ENCODE results near the gene NCEH1.
"Not testable (repeated sequence)": the region's sequence is repeated elsewhere in the genome, so short reads cannot be mapped to it uniquely, and the experiment has no call there.

NCEH1 gene

GRCh38 chr3:172710664-172711453 is at the start of gene NCEH1:
TSS of gene NCEH1 (minus strand) at chr3:172711067. CDS start at chr3:172710984, 83 bp downstream.
- H3K9me3 ChIP-seq (ENCODE audit: insufficient read depth, low read length) = no peaks in the 10 kb centered on the region
- no peak for TF ChIP-seq SUZ12 (IDR thresholded peaks at IDR 0.05; ENCODE audit: extremely low read depth, insufficient read depth, insufficient read length)
- no peaks in the 10 kb centered on the region for H3K4me1 ChIP-seq (ENCODE audit: insufficient read depth, insufficient read length)
- H3K4me3 ChIP-seq (ENCODE audit: insufficient read length, low read depth) = peak within 1 kb of the TSS; percentile 91
- H3K36me3 ChIP-seq (ENCODE audit: insufficient read depth, insufficient read length, low read length) = no peaks in the 10 kb centered on the region
- peak within 1 kb of the TSS; percentile 90 for H3K9ac ChIP-seq (ENCODE audit: insufficient read length, low read depth)
- peak; percentile 87 for DNase-seq (ENCODE audit: low read depth, low spot score)
- H3K27me3 ChIP-seq (ENCODE audit: insufficient read depth, insufficient read length) = no peaks in the 10 kb centered on the region

- not testable (repeated sequence) for H3K9me3 ChIP-seq (ENCODE audit: insufficient read depth, low read length); H3K9ac ChIP-seq (ENCODE audit: insufficient read length, low read depth); DNase-seq (ENCODE audit: low read depth, low spot score); H3K4me3 ChIP-seq (ENCODE audit: insufficient read length, low read depth); H3K27me3 ChIP-seq (ENCODE audit: insufficient read depth, insufficient read length); H3K4me1 ChIP-seq (ENCODE audit: insufficient read depth, insufficient read length)
- H3K36me3 ChIP-seq (ENCODE audit: insufficient read depth, insufficient read length, low read length) = peaks cover 95% of the 10 kb centered on the region
Observed at GRCh38 chr3:172760416-172760815, 49.5 kb upstream of the NCEH1 start.

- TF ChIP-seq YY1 (IDR thresholded peaks at IDR 0.05; ENCODE audit: insufficient read depth, insufficient read length) (no peak), ZNF274 (IDR thresholded peaks at IDR 0.05; ENCODE audit: low read depth, low read length) (no peak), SUZ12 (IDR thresholded peaks at IDR 0.05; ENCODE audit: extremely low read depth, insufficient read depth, insufficient read length) (no peak)
Observed at GRCh38 chr3:172753125-172753524, 42.3 kb upstream of the NCEH1 start.

GRCh38 chr3:172752651-172753050 is 41.8 kb upstream of the NCEH1 start:
- no peaks in the 10 kb centered on the region for H3K4me1 ChIP-seq (ENCODE audit: insufficient read depth, insufficient read length)
- peaks cover 53% of the 10 kb centered on the region for H3K36me3 ChIP-seq (ENCODE audit: insufficient read depth, insufficient read length, low read length)
- no peak for TF ChIP-seq ZNF274 (IDR thresholded peaks at IDR 0.05; ENCODE audit: low read depth, low read length)
- TF ChIP-seq SUZ12 (IDR thresholded peaks at IDR 0.05; ENCODE audit: extremely low read depth, insufficient read depth, insufficient read length) = no peak
- TF ChIP-seq YY1 (IDR thresholded peaks at IDR 0.05; ENCODE audit: insufficient read depth, insufficient read length) = no peak
- H3K9ac ChIP-seq (ENCODE audit: insufficient read length, low read depth) = no peak overlapping the region
- 0 out of 2 replicates have a peak, but pooled peaks cover 5% of the 10 kb centered on the region for H3K9me3 ChIP-seq (ENCODE audit: insufficient read depth, low read length)
- no peak overlapping the region for H3K4me3 ChIP-seq (ENCODE audit: insufficient read length, low read depth)
- DNase-seq (ENCODE audit: low read depth, low spot score) = no peak
- H3K27me3 ChIP-seq (ENCODE audit: insufficient read depth, insufficient read length) = no peaks in the 10 kb centered on the region

More at GRCh38 chr3:172753125-172753524, 42.3 kb upstream of the NCEH1 start:
- H3K27me3 ChIP-seq (ENCODE audit: insufficient read depth, insufficient read length) = no peaks in the 10 kb centered on the region
- H3K36me3 ChIP-seq (ENCODE audit: insufficient read depth, insufficient read length, low read length) = peaks cover 58% of the 10 kb centered on the region
- no peak for DNase-seq (ENCODE audit: low read depth, low spot score)
- H3K4me3 ChIP-seq (ENCODE audit: insufficient read length, low read depth) = no peak overlapping the region
- 0 out of 2 replicates have a peak, but pooled peaks cover 5% of the 10 kb centered on the region for H3K9me3 ChIP-seq (ENCODE audit: insufficient read depth, low read length)
- H3K4me1 ChIP-seq (ENCODE audit: insufficient read depth, insufficient read length) = no peaks in the 10 kb centered on the region
- H3K9ac ChIP-seq (ENCODE audit: insufficient read length, low read depth) = no peak overlapping the region

GRCh38 chr3:172751175-172751704 is 40.4 kb upstream of the NCEH1 start:
- peak overlapping the region; percentile 81 for H3K4me3 ChIP-seq (ENCODE audit: insufficient read length, low read depth)
- 0 out of 2 replicates have a peak, but pooled peaks cover 5% of the 10 kb centered on the region for H3K9me3 ChIP-seq (ENCODE audit: insufficient read depth, low read length)
- DNase-seq (ENCODE audit: low read depth, low spot score) = no peak
- no peaks in the 10 kb centered on the region for H3K27me3 ChIP-seq (ENCODE audit: insufficient read depth, insufficient read length)
- H3K4me1 ChIP-seq (ENCODE audit: insufficient read depth, insufficient read length) = no peaks in the 10 kb centered on the region
- H3K9ac ChIP-seq (ENCODE audit: insufficient read length, low read depth) = peak overlapping the region; percentile 92
- TF ChIP-seq SUZ12 (IDR thresholded peaks at IDR 0.05; ENCODE audit: extremely low read depth, insufficient read depth, insufficient read length) = no peak
- no peak for TF ChIP-seq ZNF274 (IDR thresholded peaks at IDR 0.05; ENCODE audit: low read depth, low read length)
- no peak for TF ChIP-seq YY1 (IDR thresholded peaks at IDR 0.05; ENCODE audit: insufficient read depth, insufficient read length)
- peaks cover 39% of the 10 kb centered on the region for H3K36me3 ChIP-seq (ENCODE audit: insufficient read depth, insufficient read length, low read length)

- DNase-seq (ENCODE audit: low read depth, low spot score) = peak; percentile 99
- Histone ChIP-seq H3K4me1 (ENCODE audit: insufficient read depth, insufficient read length) (no peaks in the 10 kb centered on the region), H3K36me3 (ENCODE audit: insufficient read depth, insufficient read length, low read length) (peaks cover 32% of the 10 kb centered on the region), H3K27me3 (ENCODE audit: insufficient read depth, insufficient read length) (no peaks in the 10 kb centered on the region), H3K4me3 (ENCODE audit: insufficient read length, low read depth) (peak within 1 kb of the TSS; percentile 81), H3K9me3 (ENCODE audit: insufficient read depth, low read length) (0 out of 2 replicates have a peak, but pooled peaks cover 5% of the 10 kb centered on the region), H3K9ac (ENCODE audit: insufficient read length, low read depth) (peak within 1 kb of the TSS; percentile 92)
- TF ChIP-seq ZNF274 (IDR thresholded peaks at IDR 0.05; ENCODE audit: low read depth, low read length) (no peak), SUZ12 (IDR thresholded peaks at IDR 0.05; ENCODE audit: extremely low read depth, insufficient read depth, insufficient read length) (no peak), YY1 (IDR thresholded peaks at IDR 0.05; ENCODE audit: insufficient read depth, insufficient read length) (peak; percentile 25)
Observed at GRCh38 chr3:172750368-172751174, 39.7 kb upstream of the NCEH1 start, which contains the start of gene ECT2. TSS of gene ECT2 (plus strand) at chr3:172750726. CDS start at chr3:172754531, 3,805 bp downstream.

GRCh38 chr3:172750069-172750367 is 39.2 kb upstream of the NCEH1 start:
- Histone ChIP-seq H3K9me3 (ENCODE audit: insufficient read depth, low read length) (0 out of 2 replicates have a peak, but pooled peaks cover 5% of the 10 kb centered on the region), H3K36me3 (ENCODE audit: insufficient read depth, insufficient read length, low read length) (peaks cover 27% of the 10 kb centered on the region), H3K27me3 (ENCODE audit: insufficient read depth, insufficient read length) (no peaks in the 10 kb centered on the region), H3K9ac (ENCODE audit: insufficient read length, low read depth) (peak overlapping the region; percentile 43), H3K4me3 (ENCODE audit: insufficient read length, low read depth) (peak overlapping the region; percentile 81), H3K4me1 (ENCODE audit: insufficient read depth, insufficient read length) (no peaks in the 10 kb centered on the region)
- no peak for TF ChIP-seq SUZ12 (IDR thresholded peaks at IDR 0.05; ENCODE audit: extremely low read depth, insufficient read depth, insufficient read length)
- no peak for TF ChIP-seq ZNF274 (IDR thresholded peaks at IDR 0.05; ENCODE audit: low read depth, low read length)
- TF ChIP-seq YY1 (IDR thresholded peaks at IDR 0.05; ENCODE audit: insufficient read depth, insufficient read length) = no peak
- no peak for DNase-seq (ENCODE audit: low read depth, low spot score)

Measured in NT2/D1 (cell line).